SKM-1 treated with dmso at 0.1 percent for 144 hours (cell line): ENCODE measurements around the gene TAX1BP1.

Experiments used
- DNase-seq: peaks from one replicate; lab custom pipeline; 2025; ENCODE audit not compliant: unreplicated experiment; lab: John Stamatoyannopoulos, UW

The TAX1BP1 gene

DNA sequence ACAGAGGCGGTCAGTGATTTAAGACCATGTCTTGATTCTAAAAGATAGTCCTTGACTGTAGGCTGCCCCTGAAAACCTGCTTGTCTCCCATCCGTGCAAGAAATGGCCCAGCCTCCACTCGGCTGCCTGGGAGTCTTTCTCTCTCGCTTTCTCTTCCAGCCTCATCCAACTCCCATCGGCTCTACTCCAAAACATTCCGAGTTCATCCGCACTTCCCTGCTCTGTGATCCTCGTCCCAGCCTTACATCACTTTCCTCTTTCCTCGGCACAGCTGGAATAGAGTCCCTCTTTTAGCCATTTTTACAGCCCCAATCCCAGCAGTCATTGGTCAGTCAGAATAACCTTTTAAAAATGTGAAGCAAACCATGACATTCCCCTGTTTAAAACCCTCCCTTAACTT is 135.1 kb downstream of the TAX1BP1 start:
- DNase-seq: no peak

GRCh38 chr7:27875832-27876231 is 135.9 kb downstream of the TAX1BP1 start:
- DNase-seq: no peak

GRCh38 chr7:27876756-27877155 is 136.8 kb downstream of the TAX1BP1 start:
- no peak for DNase-seq
